NB4 (cell line): ENCODE measurements around the gene CCNB2.

Source experiments
- MYC ChIP-seq: IDR thresholded peaks from 2 replicates; pipeline ENCODE4 v1.6.1; 2011; ENCODE audit warnings: low read depth, low read length
- POLR2A ChIP-seq: IDR thresholded peaks from 2 replicates; pipeline ENCODE4 v1.6.1; 2011; ENCODE audit warnings: mild to moderate bottlenecking; ENCODE audit not compliant: insufficient read length; ENCODE audit errors: extremely low read depth
- TF ChIP-seq, protein P1 (sequence below): IDR thresholded peaks from one replicate; pipeline ENCODE4 v1.5.1; 2012; ENCODE audit warnings: low read depth, low read length
- TF ChIP-seq, protein P2 (sequence below): IDR thresholded peaks from 2 replicates; pipeline ENCODE4 v1.6.1; 2011; ENCODE audit warnings: low read depth, low read length

DNA sequence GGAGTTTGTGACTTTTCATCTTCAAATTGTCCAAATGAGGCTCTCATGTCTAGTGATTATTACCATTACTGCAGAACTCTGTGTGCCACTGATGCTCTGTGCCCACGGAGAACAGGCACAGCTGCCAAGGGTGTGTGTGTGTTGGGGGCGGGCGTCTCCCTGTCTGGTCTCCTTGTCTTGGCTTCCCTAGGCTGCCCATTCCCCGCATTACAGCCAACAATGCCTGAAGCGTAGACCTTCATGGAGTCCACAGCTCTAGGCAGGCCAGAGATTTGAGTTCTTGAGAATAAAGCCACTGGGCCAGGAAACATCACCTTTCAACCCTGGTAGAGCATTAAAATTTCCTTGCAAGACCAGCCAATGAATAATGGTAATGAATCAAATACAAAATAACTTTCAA lies 42.7 kb downstream of the CCNB2 start:
- TF ChIP-seq, protein P1, sequence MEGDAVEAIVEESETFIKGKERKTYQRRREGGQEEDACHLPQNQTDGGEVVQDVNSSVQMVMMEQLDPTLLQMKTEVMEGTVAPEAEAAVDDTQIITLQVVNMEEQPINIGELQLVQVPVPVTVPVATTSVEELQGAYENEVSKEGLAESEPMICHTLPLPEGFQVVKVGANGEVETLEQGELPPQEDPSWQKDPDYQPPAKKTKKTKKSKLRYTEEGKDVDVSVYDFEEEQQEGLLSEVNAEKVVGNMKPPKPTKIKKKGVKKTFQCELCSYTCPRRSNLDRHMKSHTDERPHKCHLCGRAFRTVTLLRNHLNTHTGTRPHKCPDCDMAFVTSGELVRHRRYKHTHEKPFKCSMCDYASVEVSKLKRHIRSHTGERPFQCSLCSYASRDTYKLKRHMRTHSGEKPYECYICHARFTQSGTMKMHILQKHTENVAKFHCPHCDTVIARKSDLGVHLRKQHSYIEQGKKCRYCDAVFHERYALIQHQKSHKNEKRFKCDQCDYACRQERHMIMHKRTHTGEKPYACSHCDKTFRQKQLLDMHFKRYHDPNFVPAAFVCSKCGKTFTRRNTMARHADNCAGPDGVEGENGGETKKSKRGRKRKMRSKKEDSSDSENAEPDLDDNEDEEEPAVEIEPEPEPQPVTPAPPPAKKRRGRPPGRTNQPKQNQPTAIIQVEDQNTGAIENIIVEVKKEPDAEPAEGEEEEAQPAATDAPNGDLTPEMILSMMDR, result no peak
- TF ChIP-seq POLR2A (no peak), MYC (no peak)
- TF ChIP-seq, protein P2, sequence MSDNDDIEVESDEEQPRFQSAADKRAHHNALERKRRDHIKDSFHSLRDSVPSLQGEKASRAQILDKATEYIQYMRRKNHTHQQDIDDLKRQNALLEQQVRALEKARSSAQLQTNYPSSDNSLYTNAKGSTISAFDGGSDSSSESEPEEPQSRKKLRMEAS, result no peak
